Measurements from ENCODE around the gene IGSF21.

DNA sequence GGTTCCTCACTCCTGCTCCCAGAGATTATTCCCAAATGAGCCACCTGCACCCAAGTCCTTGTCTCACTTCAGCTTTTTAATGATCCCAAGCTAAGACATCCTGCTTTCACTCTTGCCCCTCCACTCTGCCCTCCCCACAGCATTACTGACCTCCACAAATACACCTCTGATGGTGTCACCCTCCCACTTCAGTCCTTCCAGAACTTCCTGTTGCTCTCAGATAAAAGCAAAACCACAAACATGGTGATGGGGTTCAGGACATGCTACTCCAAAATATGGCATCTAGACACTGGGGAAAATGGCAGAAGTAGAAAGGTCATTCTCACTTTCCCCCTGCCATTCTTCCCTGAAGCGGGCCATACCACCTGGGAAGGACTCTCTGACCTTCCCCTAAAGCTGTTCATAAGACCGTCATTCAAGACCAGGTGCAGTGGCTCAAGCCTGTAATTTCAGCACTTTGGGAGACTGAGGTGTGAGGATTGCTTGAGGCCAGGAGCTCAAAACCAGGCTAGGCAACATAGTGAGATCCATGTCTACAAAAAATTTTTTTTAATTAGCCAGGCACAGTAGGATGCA is 307.4 kb downstream of the IGSF21 start:
- TF ChIP-seq PATZ1 (CRISPR knock-in tag; IDR thresholded peaks at IDR 0.05; ENCODE audit: borderline replicate concordance) (no peak), OSR1 (CRISPR knock-in tag; IDR thresholded peaks at IDR 0.05) (no peak), TOX (CRISPR knock-in tag; IDR thresholded peaks at IDR 0.05; ENCODE audit: borderline replicate concordance) (no peak), ZNF565 (CRISPR knock-in tag; conservative IDR thresholded peaks at IDR 0.05; ENCODE audit: low read depth) (no peak), CSRNP3 (CRISPR knock-in tag; IDR thresholded peaks at IDR 0.05) (no peak), ARNTL (CRISPR knock-in tag; IDR thresholded peaks at IDR 0.05; ENCODE audit: borderline replicate concordance, low read depth) (no peak), TCF4 (CRISPR knock-in tag; IDR thresholded peaks at IDR 0.05; ENCODE audit: borderline replicate concordance) (no peak)
- TF ChIP-seq, protein P1, sequence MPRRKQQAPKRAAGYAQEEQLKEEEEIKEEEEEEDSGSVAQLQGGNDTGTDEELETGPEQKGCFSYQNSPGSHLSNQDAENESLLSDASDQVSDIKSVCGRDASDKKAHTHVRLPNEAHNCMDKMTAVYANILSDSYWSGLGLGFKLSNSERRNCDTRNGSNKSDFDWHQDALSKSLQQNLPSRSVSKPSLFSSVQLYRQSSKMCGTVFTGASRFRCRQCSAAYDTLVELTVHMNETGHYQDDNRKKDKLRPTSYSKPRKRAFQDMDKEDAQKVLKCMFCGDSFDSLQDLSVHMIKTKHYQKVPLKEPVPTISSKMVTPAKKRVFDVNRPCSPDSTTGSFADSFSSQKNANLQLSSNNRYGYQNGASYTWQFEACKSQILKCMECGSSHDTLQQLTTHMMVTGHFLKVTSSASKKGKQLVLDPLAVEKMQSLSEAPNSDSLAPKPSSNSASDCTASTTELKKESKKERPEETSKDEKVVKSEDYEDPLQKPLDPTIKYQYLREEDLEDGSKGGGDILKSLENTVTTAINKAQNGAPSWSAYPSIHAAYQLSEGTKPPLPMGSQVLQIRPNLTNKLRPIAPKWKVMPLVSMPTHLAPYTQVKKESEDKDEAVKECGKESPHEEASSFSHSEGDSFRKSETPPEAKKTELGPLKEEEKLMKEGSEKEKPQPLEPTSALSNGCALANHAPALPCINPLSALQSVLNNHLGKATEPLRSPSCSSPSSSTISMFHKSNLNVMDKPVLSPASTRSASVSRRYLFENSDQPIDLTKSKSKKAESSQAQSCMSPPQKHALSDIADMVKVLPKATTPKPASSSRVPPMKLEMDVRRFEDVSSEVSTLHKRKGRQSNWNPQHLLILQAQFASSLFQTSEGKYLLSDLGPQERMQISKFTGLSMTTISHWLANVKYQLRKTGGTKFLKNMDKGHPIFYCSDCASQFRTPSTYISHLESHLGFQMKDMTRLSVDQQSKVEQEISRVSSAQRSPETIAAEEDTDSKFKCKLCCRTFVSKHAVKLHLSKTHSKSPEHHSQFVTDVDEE (CRISPR knock-in tag; IDR thresholded peaks at IDR 0.05) = no peak

Data from SK-N-SH treated with all-trans-retinoic acid at 6 μM for 48 hours (cell line).